NCI-H146 (cell line): ENCODE measurements around the gene CKAP2L.
"Not testable (repeated sequence)": the region's sequence is repeated elsewhere in the genome, so short reads cannot be mapped to it uniquely, and the experiment has no call there.

ENCODE experiments used
- DNase-seq: peaks from one replicate; lab custom pipeline; 2025; lab: John Stamatoyannopoulos, UW

CKAP2L gene

GRCh38 chr2:112726487-112727190 lies 37.8 kb downstream of the CKAP2L start:
- DNase-seq, result peak; percentile 92

DNA sequence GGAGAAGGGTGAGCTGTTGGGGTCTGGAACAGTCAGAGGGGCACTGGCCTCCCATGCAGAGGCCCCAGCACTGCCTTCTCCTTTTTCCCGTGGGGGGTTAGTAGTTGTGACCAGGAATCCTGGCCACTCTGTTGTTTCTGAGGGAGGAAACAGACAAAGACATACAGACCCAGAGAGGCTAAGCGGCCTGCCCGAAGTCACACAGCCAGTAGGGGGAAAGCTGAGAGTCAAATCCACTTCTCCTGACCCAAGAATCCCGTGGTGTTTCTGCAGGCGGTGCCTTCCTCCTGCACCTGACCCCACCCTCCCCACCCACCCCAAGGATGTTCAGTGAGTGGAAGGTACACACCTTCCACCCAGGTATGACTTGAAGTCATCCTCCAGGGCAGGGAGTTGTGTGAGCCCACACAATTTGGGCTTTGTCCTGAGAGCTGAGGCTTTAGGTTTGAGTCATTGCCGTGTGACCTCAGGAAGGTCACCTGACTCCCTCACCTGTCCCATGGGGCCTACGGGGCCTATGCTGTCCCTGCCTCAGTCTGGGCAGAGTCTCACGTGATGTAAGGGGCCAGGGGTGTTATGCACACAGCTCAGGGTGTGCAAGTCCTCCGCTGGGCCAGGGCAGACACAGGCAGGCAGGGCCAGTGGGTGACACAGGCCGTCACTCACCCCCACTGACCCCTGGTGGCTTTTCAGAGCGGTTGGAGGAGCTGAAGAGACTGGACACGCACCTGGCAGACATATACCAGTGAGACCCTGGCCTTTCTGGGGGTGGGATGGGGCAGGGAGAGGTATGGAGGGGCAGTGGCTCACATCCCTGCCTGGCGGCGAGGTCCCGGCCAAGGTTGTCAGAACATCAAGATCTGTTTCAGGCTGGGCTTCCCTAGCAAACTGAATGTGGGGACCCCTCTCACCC lies 38.6 kb downstream of the CKAP2L start:
- no peak for DNase-seq

DNA sequence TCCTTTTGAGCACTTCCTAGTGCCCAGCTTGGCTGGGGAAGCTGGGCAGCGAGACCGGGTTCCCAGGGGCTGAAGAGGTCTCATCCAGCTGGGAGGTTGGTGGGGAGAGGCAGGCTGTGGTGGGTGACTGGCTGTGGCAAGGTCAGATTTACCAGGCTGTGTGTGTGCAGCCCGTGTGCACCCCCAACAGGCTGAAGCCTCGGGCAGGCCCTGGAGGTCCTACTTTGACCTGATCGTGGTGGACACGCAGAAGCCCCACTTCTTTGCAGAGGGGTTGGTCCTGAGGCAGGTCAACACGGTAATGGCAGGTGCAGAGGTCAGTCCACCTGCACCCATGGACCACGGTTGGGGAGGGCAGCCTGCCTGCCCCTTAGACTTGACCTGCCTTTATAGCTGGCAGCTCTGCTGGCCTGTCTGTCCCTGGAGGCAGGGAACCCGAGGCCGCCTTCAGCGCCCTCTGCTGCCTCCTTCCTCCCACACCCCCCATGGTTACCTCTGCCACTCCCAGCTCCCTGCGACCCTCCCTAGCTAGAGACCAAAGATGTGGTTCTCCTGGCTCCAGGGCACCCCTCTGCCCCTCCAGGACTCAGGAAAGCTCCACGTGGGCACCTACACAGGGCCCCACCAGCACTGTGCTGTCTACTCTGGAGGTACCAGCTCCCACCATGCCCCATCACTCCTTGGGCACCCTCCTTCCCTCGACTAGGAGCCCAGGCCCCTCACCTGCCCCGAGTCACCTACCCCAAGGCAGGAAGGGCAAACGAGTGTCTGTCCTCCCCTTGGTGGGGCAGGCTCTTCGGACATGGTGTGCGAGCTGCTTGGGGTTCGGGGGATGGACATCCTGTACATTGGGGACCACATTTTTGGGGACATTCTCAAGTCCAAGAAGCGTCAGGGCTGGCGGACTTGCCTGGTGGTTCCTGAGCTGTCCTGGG lies 39.6 kb downstream of the CKAP2L start:
- DNase-seq, result no peak

DNA sequence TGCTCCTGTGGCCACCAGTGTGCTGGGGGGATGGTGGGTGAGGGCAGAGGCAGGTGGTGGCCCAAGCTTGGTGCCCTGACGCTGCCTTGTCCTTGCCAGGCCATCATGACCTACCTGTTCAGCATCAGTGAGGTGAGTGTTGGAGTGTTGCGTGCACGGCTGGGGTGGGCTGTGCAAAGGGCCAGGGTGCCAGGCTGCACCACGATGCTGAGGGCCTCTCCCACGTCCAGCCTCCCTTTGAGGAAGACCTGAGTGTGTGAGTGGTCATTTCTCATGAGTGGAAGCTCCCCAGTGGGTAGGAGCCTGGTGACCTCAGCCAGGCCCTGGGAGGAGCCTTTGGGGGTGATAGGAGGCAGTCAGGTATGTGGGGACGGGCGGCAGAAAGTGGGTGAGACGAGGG lies 40.4 kb downstream of the CKAP2L start:
- DNase-seq, result no peak

DNA sequence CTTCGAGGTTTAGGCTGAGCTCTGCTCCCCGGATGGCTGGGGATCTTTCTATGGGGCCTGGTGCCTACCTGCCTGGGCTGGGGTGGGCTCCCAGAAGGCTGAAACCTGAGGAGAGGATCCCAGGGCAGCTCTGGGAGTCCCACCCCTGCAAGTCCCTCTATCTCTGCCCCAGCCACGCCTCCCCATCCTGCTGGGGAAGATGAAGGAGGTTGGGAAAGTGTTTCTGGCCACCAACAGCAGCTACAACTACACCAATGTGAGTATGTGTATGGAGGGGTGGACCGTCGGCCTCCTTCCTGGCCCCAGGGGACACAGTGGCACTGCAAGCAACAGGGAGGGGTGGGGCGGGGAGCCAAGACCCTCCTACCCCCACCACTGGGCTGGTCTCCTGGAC lies 40.9 kb downstream of the CKAP2L start:
- DNase-seq, result no peak

- DNase-seq, result no peak
These were observed 41.4 kb downstream of the CKAP2L start for GRCh38 chr2:112722816-112723546.

- no peak for DNase-seq
These were observed 42.4 kb downstream of the CKAP2L start for GRCh38 chr2:112721819-112722522.

- DNase-seq, result no peak
These were observed 43.6 kb downstream of the CKAP2L start, which contains the start of gene NT5DC4 for GRCh38 chr2:112720785-112721184. TSS of gene NT5DC4 (plus strand) at chr2:112721020. CDS start at chr2:112721080, 60 bp downstream.

DNA sequence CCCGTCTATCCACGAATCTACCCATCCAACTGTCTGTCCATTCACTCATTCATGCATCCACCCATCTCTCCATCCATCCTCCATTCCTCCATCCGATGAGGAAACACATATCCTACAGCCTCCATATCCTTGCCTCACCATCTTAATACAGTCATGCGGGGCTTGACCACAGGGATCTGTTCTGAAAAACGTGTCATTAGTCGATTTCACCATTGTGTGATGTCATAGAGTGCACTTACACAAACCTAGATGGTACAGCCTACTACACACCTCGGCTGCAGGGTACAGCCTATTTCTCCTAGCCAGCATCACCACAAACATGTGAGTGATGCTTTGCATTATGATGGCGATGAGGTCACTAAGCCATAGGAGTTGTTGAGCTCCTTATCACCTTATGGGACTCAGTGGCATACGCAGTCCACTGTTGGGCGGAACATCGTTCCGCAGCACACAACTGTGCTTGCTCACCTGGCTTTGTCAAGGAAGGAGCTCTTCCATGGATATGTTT lies 45.5 kb downstream of the CKAP2L start:
- no peak for DNase-seq

- DNase-seq, result not testable (repeated sequence)
These were observed 47.5 kb downstream of the CKAP2L start for GRCh38 chr2:112716826-112717352.

- not testable (repeated sequence) for DNase-seq
These were observed 48.3 kb downstream of the CKAP2L start for GRCh38 chr2:112716094-112716493.

- no peak for DNase-seq
These were observed 49.4 kb downstream of the CKAP2L start for GRCh38 chr2:112714836-112715631.

DNA sequence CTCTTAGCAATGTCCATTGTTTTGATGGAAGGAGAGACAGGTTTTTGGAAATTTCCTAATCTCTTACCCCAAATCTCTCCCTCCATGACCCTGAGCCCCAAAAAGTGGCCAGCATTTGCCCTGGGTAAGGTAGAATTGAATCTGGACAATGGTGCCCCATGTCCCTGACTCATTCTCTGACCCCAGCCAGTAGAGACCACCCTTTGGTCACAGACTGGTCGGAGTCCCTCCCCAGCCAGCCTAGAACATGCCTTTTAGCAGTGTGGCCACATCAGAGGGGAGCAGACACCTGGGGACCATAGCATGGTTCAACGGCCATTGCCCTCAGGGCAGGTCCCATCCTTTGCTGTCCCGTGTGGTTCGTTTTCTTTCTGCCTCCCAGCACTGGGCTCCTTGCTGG lies 50.1 kb downstream of the CKAP2L start:
- no peak for DNase-seq

DNA sequence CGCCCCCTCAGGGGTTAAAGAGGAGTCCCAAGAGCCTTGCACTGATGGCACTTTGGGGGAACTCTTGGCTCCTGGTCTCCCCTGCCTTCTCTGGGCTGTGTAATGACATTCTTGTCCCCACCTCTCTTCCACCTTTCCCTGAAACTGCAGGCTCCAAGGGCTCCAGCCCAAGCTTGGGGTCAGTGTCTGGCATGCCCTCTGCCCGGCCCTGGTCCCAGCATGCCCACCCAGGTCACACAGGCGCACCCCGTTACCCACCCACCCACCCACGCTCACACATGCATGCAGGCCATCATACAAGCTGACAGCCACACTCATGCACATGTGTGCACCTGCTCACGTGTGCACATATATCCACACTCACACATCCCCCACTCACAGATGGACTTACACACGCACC lies 50.5 kb downstream of the CKAP2L start:
- DNase-seq, result no peak

- no peak for DNase-seq
These were observed 50.9 kb downstream of the CKAP2L start for GRCh38 chr2:112713585-112713925.

DNA sequence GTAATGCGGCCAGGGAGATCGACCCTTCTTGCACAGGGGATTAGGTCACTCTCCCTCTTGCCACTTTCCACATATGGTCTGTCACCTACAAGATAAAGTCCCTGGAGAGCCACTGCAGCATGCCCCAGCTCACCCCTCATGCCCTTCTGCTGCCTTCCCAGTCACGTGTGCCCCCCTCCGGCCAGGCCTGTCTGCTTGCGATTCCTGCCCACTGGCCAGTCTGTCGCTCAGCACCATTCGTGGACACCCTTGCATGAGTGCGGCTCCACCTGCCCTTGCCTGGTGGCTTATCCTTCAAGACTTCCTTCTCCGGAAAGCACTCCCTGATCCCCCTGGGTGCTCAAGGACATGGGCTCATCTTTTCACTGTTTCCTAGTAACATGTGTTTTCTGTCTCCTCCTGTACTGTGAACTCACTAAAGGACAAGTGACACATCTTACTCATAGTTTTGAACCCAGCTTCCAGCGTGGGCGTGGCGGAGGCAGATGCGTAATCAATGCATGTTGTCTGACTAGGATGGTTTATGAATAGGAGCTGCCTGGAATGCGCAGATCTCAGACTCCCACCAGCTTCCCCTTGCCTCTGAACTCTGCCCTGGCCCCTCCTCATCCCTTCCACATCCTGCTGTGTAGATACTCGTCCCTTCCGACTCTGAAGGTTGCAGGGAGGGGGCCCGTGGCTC lies 51.4 kb downstream of the CKAP2L start:
- no peak for DNase-seq

DNA sequence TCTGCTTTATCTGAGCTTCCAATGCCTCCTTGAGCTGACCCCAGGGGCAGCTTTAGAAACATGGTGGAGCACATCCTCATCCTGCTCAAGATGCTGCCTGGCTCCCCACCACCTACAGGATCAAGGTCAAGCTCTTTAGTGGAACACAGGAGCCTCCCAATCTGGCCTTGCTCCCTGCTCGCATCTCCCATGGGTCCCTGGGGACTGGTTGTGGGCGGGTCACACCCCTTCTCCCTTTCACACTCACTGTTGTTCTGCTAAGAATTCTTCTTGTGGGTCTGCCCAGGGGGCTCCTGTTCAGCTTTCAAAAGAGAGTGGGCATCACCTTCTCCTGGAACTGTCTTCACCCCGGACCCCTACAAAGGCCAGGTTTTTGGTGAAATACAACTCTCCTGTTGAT lies 51.9 kb downstream of the CKAP2L start:
- DNase-seq, result no peak

DNA sequence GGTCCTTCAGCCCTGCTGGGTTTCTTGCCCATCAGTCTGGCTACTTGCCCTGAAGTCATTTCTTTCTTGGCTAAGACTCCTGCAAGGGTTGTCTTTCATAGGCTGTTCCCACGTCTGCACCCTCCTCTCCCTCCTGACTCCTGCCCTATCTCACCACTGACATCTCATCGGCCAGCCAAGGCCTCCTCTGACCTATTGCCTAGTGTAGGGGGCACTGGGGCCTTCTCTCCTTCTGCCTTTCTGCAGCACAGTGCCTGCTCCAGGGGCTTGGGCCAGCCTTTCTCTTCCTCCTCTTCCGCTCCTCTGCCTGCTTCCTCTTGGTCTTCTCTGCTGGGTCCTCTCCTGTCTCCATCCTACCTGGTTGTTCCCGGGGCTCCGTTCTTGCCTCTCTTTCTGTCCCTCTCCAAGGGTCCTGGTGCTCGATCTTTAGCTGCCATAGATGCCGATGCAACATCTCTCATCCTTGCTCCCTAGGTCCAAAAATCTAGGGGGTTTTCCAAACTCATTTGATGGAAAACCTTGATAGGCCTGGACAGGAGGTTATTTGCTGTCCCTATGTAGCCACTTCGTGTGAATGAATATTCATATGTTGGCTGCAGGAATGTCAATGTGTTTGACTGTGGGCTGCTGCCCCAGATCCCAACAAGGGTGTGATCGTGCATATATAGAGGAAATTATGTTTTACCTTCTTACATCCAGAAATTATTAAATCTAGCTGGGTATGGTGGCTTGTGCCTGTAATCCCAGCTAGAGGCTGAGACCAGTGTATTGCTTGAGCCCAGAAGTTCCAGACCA lies 53.3 kb downstream of the CKAP2L start:
- DNase-seq, result no peak
